Measurements from ENCODE around the gene TGIF2.
A peak's percentile ranks its signal among the peaks of the same experiment; 100 is the strongest.

The TGIF2 gene

GRCh38 chr20:36591854-36592641 is 18.7 kb downstream of the TGIF2 start:
- Histone ChIP-seq H3K36me3 (replicated peaks) (peaks cover 9% of the 10 kb centered on the region), H3K27ac (no peak overlapping the region), H3K27me3 (replicated peaks) (no peaks in the 10 kb centered on the region), H3K4me3 (ENCODE audit: low read depth, low read length) (no peak overlapping the region)
- DNase-seq: no peak
- peak; percentile 65 for TF ChIP-seq CTCF (IDR thresholded peaks at IDR 0.05; ENCODE audit: low read depth, low read length, missing control alignments)
- in situ Hi-C loops (cut with HindIII; ENCODE audit: low pct_ligation_motif_present, low sequenced_read_pairs): no loop called here

- H3K27ac ChIP-seq: no peak overlapping the region
- in situ Hi-C loops (cut with HindIII; ENCODE audit: low pct_ligation_motif_present, low sequenced_read_pairs): no loop called here
- no peak for TF ChIP-seq CTCF (IDR thresholded peaks at IDR 0.05; ENCODE audit: low read depth, low read length, missing control alignments)
- peaks cover 9% of the 10 kb centered on the region for H3K36me3 ChIP-seq (replicated peaks)
- no peak overlapping the region for H3K4me3 ChIP-seq (ENCODE audit: low read depth, low read length)
- no peaks in the 10 kb centered on the region for H3K27me3 ChIP-seq (replicated peaks)
- DNase-seq: no peak
Measured at GRCh38 chr20:36593347-36593929, 20.0 kb downstream of the TGIF2 start.

- H3K27ac ChIP-seq: no peak overlapping the region
- no peaks in the 10 kb centered on the region for H3K27me3 ChIP-seq (replicated peaks)
- TF ChIP-seq CTCF (IDR thresholded peaks at IDR 0.05; ENCODE audit: low read depth, low read length, missing control alignments): no peak
- no peak overlapping the region for H3K4me3 ChIP-seq (ENCODE audit: low read depth, low read length)
- H3K36me3 ChIP-seq (replicated peaks): no peaks in the 10 kb centered on the region
- in situ Hi-C loops (cut with HindIII; ENCODE audit: low pct_ligation_motif_present, low sequenced_read_pairs): no loop called here
- DNase-seq: no peak
Measured at GRCh38 chr20:36599912-36600345, 26.5 kb downstream of the TGIF2 start.

- no peak for TF ChIP-seq CTCF (IDR thresholded peaks at IDR 0.05; ENCODE audit: low read depth, low read length, missing control alignments)
- H3K4me3 ChIP-seq (ENCODE audit: low read depth, low read length): no peak overlapping the region
- no peaks in the 10 kb centered on the region for H3K36me3 ChIP-seq (replicated peaks)
- in situ Hi-C loops (cut with HindIII; ENCODE audit: low pct_ligation_motif_present, low sequenced_read_pairs): no loop called here
- no peaks in the 10 kb centered on the region for H3K27me3 ChIP-seq (replicated peaks)
- no peak overlapping the region for H3K27ac ChIP-seq
- DNase-seq: no peak
Measured at GRCh38 chr20:36601540-36601939, 28.1 kb downstream of the TGIF2 start.

GRCh38 chr20:36604952-36605398 is 31.6 kb downstream of the TGIF2 start:
- DNase-seq: no peak
- Histone ChIP-seq H3K27me3 (replicated peaks) (no peaks in the 10 kb centered on the region), H3K27ac (peak overlapping the region; percentile 10), H3K4me3 (ENCODE audit: low read depth, low read length) (peak overlapping the region; percentile 43), H3K36me3 (replicated peaks) (peaks cover 19% of the 10 kb centered on the region)
- in situ Hi-C loops (cut with HindIII; ENCODE audit: low pct_ligation_motif_present, low sequenced_read_pairs): no loop called here
- no peak for TF ChIP-seq CTCF (IDR thresholded peaks at IDR 0.05; ENCODE audit: low read depth, low read length, missing control alignments)

Data from brain microvascular endothelial cell (primary cell).